Stimulated activated CD8-positive, alpha-beta memory T cell treated with anti-CD3 and anti-CD28 coated beads, Interleukin-15, amount 100 ng/mL, for 4 hours (primary cell): ENCODE results near the gene CCDC92B.
"Not testable (repeated sequence)": the region's sequence is repeated elsewhere in the genome, so short reads cannot be mapped to it uniquely, and the experiment has no call there.

Source experiments
- DNase-seq, 2 donors: peaks; one replicate each; pipeline ENCODE4 v3.0.0-alpha.2; 2020; ENCODE audit warnings: low read depth in 2 of 2

Gene CCDC92B

GRCh38 chr17:2689411-2690164, 59.9 kb downstream of the CCDC92B start:
- DNase-seq, result no peak

- DNase-seq, result no peak
These were observed 60.8 kb downstream of the CCDC92B start for GRCh38 chr17:2688351-2689342.

GRCh38 chr17:2687074-2687418, 62.4 kb downstream of the CCDC92B start:
- DNase-seq, result no peak

GRCh38 chr17:2685696-2686095, 63.8 kb downstream of the CCDC92B start:
- no peak for DNase-seq

- DNase-seq, result no peak
These were observed 64.9 kb downstream of the CCDC92B start for GRCh38 chr17:2684549-2684948.

GRCh38 chr17:2683912-2684311, 65.5 kb downstream of the CCDC92B start:
- DNase-seq, result no peak

GRCh38 chr17:2682176-2682938, 67.1 kb downstream of the CCDC92B start:
- no peak for DNase-seq

GRCh38 chr17:2681650-2682049, 67.8 kb downstream of the CCDC92B start:
- no peak for DNase-seq

GRCh38 chr17:2680961-2681360, 68.5 kb downstream of the CCDC92B start:
- no peak for DNase-seq

- DNase-seq, result not testable (repeated sequence)
These were observed 70.2 kb downstream of the CCDC92B start for GRCh38 chr17:2679247-2679646.
